GM18867 (cell line): ENCODE results near the gene MOV10L1.

Experiments
- ATAC-seq: cut with Tn5 transposase; IDR thresholded peaks from one replicate; pipeline ENCODE4 v1.9.1; 2021; ENCODE audit warnings: mild to moderate bottlenecking, moderate library complexity; ENCODE audit not compliant: unreplicated experiment

MOV10L1 gene

GRCh38 chr22:50173311-50173982, 83.6 kb downstream of the MOV10L1 start:
- ATAC-seq = no peak

- ATAC-seq = no peak
Observed at GRCh38 chr22:50173983-50174355, 84.2 kb downstream of the MOV10L1 start.

- ATAC-seq = no peak
Observed at GRCh38 chr22:50174382-50175190, 84.8 kb downstream of the MOV10L1 start.

GRCh38 chr22:50175191-50175461, 85.3 kb downstream of the MOV10L1 start:
- no peak for ATAC-seq

- no peak for ATAC-seq
Observed at GRCh38 chr22:50175921-50176849, 86.4 kb downstream of the MOV10L1 start.

GRCh38 chr22:50176850-50177536, 87.2 kb downstream of the MOV10L1 start:
- no peak for ATAC-seq

GRCh38 chr22:50177537-50178470, 88.0 kb downstream of the MOV10L1 start:
- ATAC-seq = no peak

- ATAC-seq = no peak
Observed at GRCh38 chr22:50178471-50178864, 88.7 kb downstream of the MOV10L1 start.

GRCh38 chr22:50178871-50179869, 89.4 kb downstream of the MOV10L1 start:
- ATAC-seq = no peak

GRCh38 chr22:50179937-50180726, 90.3 kb downstream of the MOV10L1 start:
- ATAC-seq = no peak

GRCh38 chr22:50180727-50181521, 91.1 kb downstream of the MOV10L1 start:
- no peak for ATAC-seq

GRCh38 chr22:50182176-50183081, 92.6 kb downstream of the MOV10L1 start:
- no peak for ATAC-seq

- no peak for ATAC-seq
Observed at GRCh38 chr22:50183141-50183971, 93.5 kb downstream of the MOV10L1 start.

GRCh38 chr22:50184004-50184901, 94.4 kb downstream of the MOV10L1 start:
- ATAC-seq = no peak
